GM12872 (cell line): ENCODE results near the gene ARHGAP19.

Experiments used
- CTCF ChIP-seq: IDR thresholded peaks from 3 replicates; pipeline ENCODE4 v1.5.1; 2011; ENCODE audit warnings: low read depth, mild to moderate bottlenecking, low read length, moderate library complexity; ENCODE audit not compliant: insufficient read depth

The ARHGAP19 gene

GRCh38 chr10:97307866-97308780 lies 15.7 kb upstream of the ARHGAP19 start:
- no peak for TF ChIP-seq CTCF

- TF ChIP-seq CTCF: no peak
Measured at GRCh38 chr10:97307441-97307840, 15.0 kb upstream of the ARHGAP19 start.

- TF ChIP-seq CTCF: no peak
Measured at GRCh38 chr10:97302088-97302791, 9.8 kb upstream of the ARHGAP19 start.

GRCh38 chr10:97300980-97301379 lies 8.5 kb upstream of the ARHGAP19 start:
- TF ChIP-seq CTCF: no peak

- TF ChIP-seq CTCF: no peak
Measured at GRCh38 chr10:97298223-97298571, 5.8 kb upstream of the ARHGAP19 start.

GRCh38 chr10:97297556-97298222 lies 5.3 kb upstream of the ARHGAP19 start:
- no peak for TF ChIP-seq CTCF

GRCh38 chr10:97292862-97293198 lies 393 bp upstream of the ARHGAP19 start:
- no peak for TF ChIP-seq CTCF
